Breast epithelium (tissue), 3 donors: ENCODE data around the gene TGFBR3.

Experiments used
- POLR2A ChIP-seq: fragments of 450-650 bp; IDR thresholded peaks from one replicate; pipeline ENCODE4 v1.6.1; 2016; ENCODE audit warnings: antibody characterized with exemption, mild to moderate bottlenecking, moderate library complexity
- POLR2AphosphoS5 ChIP-seq, 3 donors: sonication (generic); formaldehyde crosslinking; IDR thresholded peaks; one replicate each; pipeline ENCODE4 v1.6.1; 2017; ENCODE audit warnings: antibody characterized with exemption in 3 of 3
- TF ChIP-seq, protein P1 (sequence below), 3 donors: fragments of 450-650 bp; IDR thresholded peaks; one replicate each; pipeline ENCODE4 v1.5.1; 2016 to 2017; ENCODE audit warnings: antibody characterized with exemption in 3 of 3, mild to moderate bottlenecking in 3 of 3, moderate library complexity in 3 of 3

DNA sequence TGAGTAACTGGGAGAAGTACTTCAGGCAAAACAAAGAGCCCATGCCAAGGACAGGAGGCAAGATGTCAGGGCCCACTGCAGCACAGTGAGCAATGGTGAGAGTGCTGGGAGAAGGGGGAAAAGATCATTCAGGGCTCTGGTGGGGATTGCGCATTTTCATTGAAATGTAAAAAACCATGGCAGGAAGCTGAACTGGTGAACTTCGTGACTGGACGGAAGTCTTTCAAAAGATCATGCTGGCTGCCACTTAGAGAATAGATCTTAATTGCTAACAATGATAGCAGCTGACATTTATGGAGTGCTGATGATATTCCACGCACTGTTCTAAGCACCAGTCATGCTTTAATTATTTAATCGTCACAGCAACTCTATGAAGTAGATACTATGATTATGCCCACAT is 107.0 kb downstream of the TGFBR3 start:
- TF ChIP-seq, protein P1, sequence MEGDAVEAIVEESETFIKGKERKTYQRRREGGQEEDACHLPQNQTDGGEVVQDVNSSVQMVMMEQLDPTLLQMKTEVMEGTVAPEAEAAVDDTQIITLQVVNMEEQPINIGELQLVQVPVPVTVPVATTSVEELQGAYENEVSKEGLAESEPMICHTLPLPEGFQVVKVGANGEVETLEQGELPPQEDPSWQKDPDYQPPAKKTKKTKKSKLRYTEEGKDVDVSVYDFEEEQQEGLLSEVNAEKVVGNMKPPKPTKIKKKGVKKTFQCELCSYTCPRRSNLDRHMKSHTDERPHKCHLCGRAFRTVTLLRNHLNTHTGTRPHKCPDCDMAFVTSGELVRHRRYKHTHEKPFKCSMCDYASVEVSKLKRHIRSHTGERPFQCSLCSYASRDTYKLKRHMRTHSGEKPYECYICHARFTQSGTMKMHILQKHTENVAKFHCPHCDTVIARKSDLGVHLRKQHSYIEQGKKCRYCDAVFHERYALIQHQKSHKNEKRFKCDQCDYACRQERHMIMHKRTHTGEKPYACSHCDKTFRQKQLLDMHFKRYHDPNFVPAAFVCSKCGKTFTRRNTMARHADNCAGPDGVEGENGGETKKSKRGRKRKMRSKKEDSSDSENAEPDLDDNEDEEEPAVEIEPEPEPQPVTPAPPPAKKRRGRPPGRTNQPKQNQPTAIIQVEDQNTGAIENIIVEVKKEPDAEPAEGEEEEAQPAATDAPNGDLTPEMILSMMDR (IDR thresholded peaks at IDR 0.05): no peak
- no peak for TF ChIP-seq POLR2AphosphoS5 (IDR thresholded peaks at IDR 0.05)
- TF ChIP-seq POLR2A: no peak
